Mesenchymal stem cell (in vitro differentiated cells and primary cell): ENCODE data around the gene PCBP4.

ENCODE experiments used
- DNase-seq: peaks from one replicate; pipeline ENCODE4 v3.0.0-alpha.2; 2013
- H2AFZ ChIP-seq: one replicate; pipeline ENCODE4 v1.6.1; 2013; ENCODE audit warnings: low read depth, mild to moderate bottlenecking, control low read depth, inconsistent platforms, low read length, moderate library complexity
- H2AK5ac ChIP-seq: 2 replicates; pipeline ENCODE4 v1.6.1; 2013; ENCODE audit warnings: low read length, moderate library complexity, mild to moderate bottlenecking, inconsistent platforms; ENCODE audit not compliant: severe bottlenecking
- H2BK120ac ChIP-seq: one replicate; pipeline ENCODE4 v1.6.1; 2013; ENCODE audit warnings: low read depth, mild to moderate bottlenecking, inconsistent platforms, low read length, moderate library complexity
- H2BK12ac ChIP-seq, 2 experiments: one replicate each; pipeline ENCODE4 v1.6.1; 2013; ENCODE audit warnings: inconsistent platforms in 2 of 2, low read length in 2 of 2, mild to moderate bottlenecking in 2 of 2, moderate library complexity in 2 of 2, control low read depth in 1 of 2
- H2BK15ac ChIP-seq: one replicate; pipeline ENCODE4 v1.6.1; 2013; ENCODE audit warnings: mild to moderate bottlenecking, low read depth, inconsistent platforms; ENCODE audit not compliant: poor library complexity, severe bottlenecking
- H2BK5ac ChIP-seq: 2 replicates; pipeline ENCODE4 v1.6.1; 2013; ENCODE audit warnings: low read depth, mild to moderate bottlenecking, low read length, control low read depth, inconsistent platforms; ENCODE audit not compliant: poor library complexity, severe bottlenecking
- H3K14ac ChIP-seq, 2 experiments: one replicate each; pipeline ENCODE4 v1.6.1; 2013; ENCODE audit warnings: inconsistent platforms in 2 of 2, low read length in 2 of 2, control low read depth in 1 of 2, mild to moderate bottlenecking in 1 of 2, moderate library complexity in 1 of 2
- H3K18ac ChIP-seq, 2 experiments: one replicate each; pipeline ENCODE4 v1.6.1; 2013; ENCODE audit warnings: inconsistent platforms in 2 of 2, low read length in 2 of 2, control low read depth in 1 of 2, low read depth in 1 of 2, mild to moderate bottlenecking in 1 of 2
- H3K23ac ChIP-seq, 2 experiments: one replicate each; pipeline ENCODE4 v1.6.1; 2013; ENCODE audit warnings: inconsistent platforms in 2 of 2, low read length in 2 of 2, mild to moderate bottlenecking in 2 of 2, moderate library complexity in 2 of 2, control low read depth in 1 of 2
- H3K27ac ChIP-seq: 2 replicates; pipeline ENCODE4 v1.5.1; 2013; ENCODE audit warnings: mild to moderate bottlenecking, moderate library complexity, low read length, control low read depth, inconsistent platforms; ENCODE audit not compliant: poor library complexity, severe bottlenecking
- H3K27me3 ChIP-seq, 2 experiments: 2 replicates each; pipeline versions ENCODE4 v1.6.1 to v1.7.0; 2013; ENCODE audit warnings: low read length in 2 of 2, mild to moderate bottlenecking in 2 of 2, moderate library complexity in 2 of 2, control low read depth in 1 of 2, inconsistent platforms in 1 of 2; ENCODE audit not compliant: control insufficient read depth in 1 of 2, insufficient read depth in 1 of 2
- H3K36me3 ChIP-seq, 2 experiments: 2 replicates each; pipeline versions ENCODE4 v1.6.1 to v1.7.0; 2013; ENCODE audit warnings: low read length in 2 of 2, control low read depth in 1 of 2, inconsistent platforms in 1 of 2, low read depth in 1 of 2, mild to moderate bottlenecking in 1 of 2; ENCODE audit not compliant: insufficient read depth in 2 of 2, control insufficient read depth in 1 of 2
- H3K4ac ChIP-seq, 2 experiments: one replicate each; pipeline ENCODE4 v1.6.1; 2013; ENCODE audit warnings: inconsistent platforms in 2 of 2, low read length in 2 of 2, mild to moderate bottlenecking in 2 of 2, moderate library complexity in 2 of 2, control low read depth in 1 of 2, low read depth in 1 of 2
- H3K4me1 ChIP-seq: 2 replicates; pipeline ENCODE4 v1.6.1; 2013; ENCODE audit warnings: low read depth, low read length, control low read depth; ENCODE audit not compliant: control insufficient read depth, insufficient read depth
- H3K4me2 ChIP-seq: 2 replicates; pipeline ENCODE4 v1.6.1; 2013; ENCODE audit warnings: low read length, mild to moderate bottlenecking, inconsistent platforms; ENCODE audit not compliant: poor library complexity, severe bottlenecking
- H3K4me3 ChIP-seq, 2 experiments: 2 replicates each; pipeline versions ENCODE4 v1.5.1 to v1.7.0; 2013; ENCODE audit warnings: low read length in 2 of 2, mild to moderate bottlenecking in 2 of 2, control low read depth in 1 of 2, low read depth in 1 of 2; ENCODE audit not compliant: insufficient read depth in 1 of 2
- H3K79me1 ChIP-seq: replicated peaks from 2 replicates; pipeline ENCODE4 v1.6.1; 2013; ENCODE audit warnings: mild to moderate bottlenecking, control low read depth, low read length, inconsistent platforms; ENCODE audit not compliant: poor library complexity, severe bottlenecking
- H3K9ac ChIP-seq: 2 replicates; pipeline ENCODE4 v1.7.0; 2013; ENCODE audit warnings: mild to moderate bottlenecking, low read length, moderate library complexity
- H3K9me3 ChIP-seq: 2 replicates; pipeline ENCODE4 v1.7.0; 2013; ENCODE audit warnings: mild to moderate bottlenecking, low read length; ENCODE audit not compliant: control insufficient read depth
- H4K8ac ChIP-seq: one replicate; pipeline ENCODE4 v1.6.1; 2013; ENCODE audit warnings: inconsistent platforms, mild to moderate bottlenecking, low read length, moderate library complexity
- H4K91ac ChIP-seq: one replicate; pipeline ENCODE4 v1.6.1; 2013; ENCODE audit warnings: mild to moderate bottlenecking, low read length, inconsistent platforms
- WGBS: methylation state at CpG from one replicate; pipeline ENCODE4 v1.1.7; 2013; ENCODE audit warnings: mixed read lengths; 5-methylcytosine and 5-hydroxymethylcytosine counted together

Gene PCBP4

GRCh38 chr3:51974963-51975851, 8.0 kb upstream of the PCBP4 start, which contains the start of gene ABHD14A:
TSS of gene ABHD14A (plus strand) at chr3:51975064. CDS start at chr3:51975136, 72 bp downstream.
- DNase-seq = peak; percentile 69
- Histone ChIP-seq H3K4me2 (peak within 1 kb of the TSS; percentile 95), H3K4me3 (peak within 1 kb of the TSS; percentile 71 to 97), H2BK120ac (peak within 1 kb of the TSS; percentile 85), H3K9ac (peak within 1 kb of the TSS; percentile 97), H3K14ac (peak within 1 kb of the TSS in 1 of 2 experiments; percentile 90), H3K18ac (peak within 1 kb of the TSS; percentile 15 to 81), H3K4ac (peak within 1 kb of the TSS; percentile 75 to 97), H4K8ac (peak within 1 kb of the TSS; percentile 99), H2AFZ (peak within 1 kb of the TSS; percentile 60), H3K23ac (peak within 1 kb of the TSS in 1 of 2 experiments; percentile 51), H3K27me3 (no peaks in the 10 kb centered on the region), H2BK12ac (peak within 1 kb of the TSS; percentile 72 to 94), H2BK5ac (no peak within 1 kb of the TSS), H4K91ac (peak within 1 kb of the TSS; percentile 98), H2BK15ac (peak within 1 kb of the TSS; percentile 83), H3K36me3 (peaks cover 11 to 13% of the 10 kb centered on the region in 2 experiments), H3K27ac (peak within 1 kb of the TSS; percentile 51), H3K79me1 (peaks cover 11% of the 10 kb centered on the region), H3K9me3 (no peaks in the 10 kb centered on the region), H3K4me1 (peaks cover 31% of the 10 kb centered on the region), H2AK5ac (peak within 1 kb of the TSS; percentile 31)
- WGBS = 6% methylated on average over 63 of the region's 63 CpGs

DNA sequence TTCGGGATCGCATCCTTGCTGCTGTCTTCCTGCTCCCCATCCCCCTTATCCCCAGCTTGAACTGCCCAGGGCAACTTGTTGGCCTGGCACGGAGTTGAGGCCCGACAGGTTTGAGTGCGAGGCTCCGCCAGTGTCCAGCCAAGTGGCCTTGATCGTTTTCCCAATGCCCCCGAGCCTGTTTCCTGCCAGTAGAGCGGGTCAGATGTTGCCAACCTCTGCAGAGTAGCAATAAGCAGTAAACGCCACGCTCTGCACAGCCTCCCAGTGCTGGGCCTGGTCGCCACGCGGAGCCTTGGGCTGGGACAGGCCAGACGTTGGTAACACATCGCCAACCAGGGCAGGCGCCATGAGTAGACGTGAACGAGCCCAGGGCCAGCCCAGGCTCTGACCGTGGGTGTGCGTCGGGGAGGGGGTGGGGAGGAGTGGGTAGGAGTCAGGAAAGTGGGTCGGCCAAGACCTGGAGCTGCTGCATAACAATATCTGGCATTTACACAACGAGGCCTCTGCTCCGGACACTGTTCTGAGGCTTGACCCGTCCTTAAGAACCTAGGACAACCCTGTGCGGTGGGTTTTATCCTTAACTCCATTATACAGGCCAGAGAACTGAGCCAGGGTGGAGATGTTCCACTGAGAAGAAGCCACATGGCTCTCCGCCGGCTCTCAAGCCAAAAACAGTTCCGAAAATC, 7.2 kb upstream of the PCBP4 start:
- Histone ChIP-seq H3K23ac (peak overlapping the region in 1 of 2 experiments; percentile 51), H4K8ac (peak overlapping the region; percentile 99), H3K4me2 (peak overlapping the region; percentile 95), H2BK12ac (peak overlapping the region; percentile 72 to 94), H2AFZ (peak overlapping the region; percentile 60), H3K9ac (peak overlapping the region; percentile 97), H4K91ac (peak overlapping the region; percentile 98), H2BK5ac (no peak overlapping the region), H3K4me3 (peak overlapping the region; percentile 61 to 97), H3K18ac (peak overlapping the region; percentile 15 to 81), H3K27me3 (no peaks in the 10 kb centered on the region), H3K9me3 (no peaks in the 10 kb centered on the region), H3K14ac (peak overlapping the region in 1 of 2 experiments; percentile 90), H2BK15ac (peak overlapping the region; percentile 83), H3K4ac (peak overlapping the region; percentile 75 to 97), H3K27ac (peak overlapping the region; percentile 51), H3K36me3 (peaks cover 9 to 18% of the 10 kb centered on the region in 2 experiments), H2AK5ac (peak overlapping the region; percentile 31), H2BK120ac (peak overlapping the region; percentile 85), H3K4me1 (peaks cover 31% of the 10 kb centered on the region), H3K79me1 (peaks cover 9% of the 10 kb centered on the region)
- 53% methylated on average over 30 of the region's 30 CpGs for WGBS
- no peak for DNase-seq

- WGBS = 97% methylated on average over 11 of the region's 11 CpGs
- Histone ChIP-seq H3K4ac (no peak overlapping the region), H3K14ac (no peak overlapping the region), H3K27ac (no peak overlapping the region), H2BK12ac (no peak overlapping the region), H2BK120ac (no peak overlapping the region), H2AK5ac (no peak overlapping the region), H4K91ac (no peak overlapping the region), H2BK5ac (no peak overlapping the region), H3K4me1 (peaks cover 48% of the 10 kb centered on the region), H3K4me3 (no peak overlapping the region), H3K36me3 (peaks cover 9 to 19% of the 10 kb centered on the region in 2 experiments), H3K4me2 (no peak overlapping the region), H2BK15ac (no peak overlapping the region), H2AFZ (no peak overlapping the region), H3K18ac (no peak overlapping the region), H3K79me1 (peaks cover 18% of the 10 kb centered on the region), H4K8ac (no peak overlapping the region), H3K9ac (no peak overlapping the region), H3K27me3 (no peaks in the 10 kb centered on the region), H3K23ac (no peak overlapping the region), H3K9me3 (no peaks in the 10 kb centered on the region)
- no peak for DNase-seq
Measured at GRCh38 chr3:51971350-51971749, 4.1 kb upstream of the PCBP4 start.
